Keratinocyte (primary cell): ENCODE results near the gene KCNN3. TPM values are rescaled to one million over a fixed set of nuclear protein-coding genes. Genes with fewer than 3 reads are reported as not detected.

ENCODE experiments used
- DNase-seq: peaks from one replicate; pipeline ENCODE4 v3.0.0-alpha.2; 2011; ENCODE audit warnings: low read depth, missing footprints, low spot score
- FAIRE-seq: peaks from 2 replicates; lab custom pipeline; 2011; peaks lifted over from hg19 to GRCh38; lab: Jason Lieb, UNC
- H2AFZ ChIP-seq: 2 replicates; pipeline ENCODE4 v1.6.0; 2012; ENCODE audit warnings: low read length, control low read depth, inconsistent platforms; ENCODE audit not compliant: control insufficient read depth
- H3K27ac ChIP-seq: 2 replicates; pipeline ENCODE4 v1.5.1; 2011; ENCODE audit warnings: low read length; ENCODE audit not compliant: control insufficient read depth, insufficient read depth
- H3K27me3 ChIP-seq: 3 replicates; pipeline ENCODE4 v1.6.0; 2011; ENCODE audit warnings: low read length; ENCODE audit not compliant: control insufficient read depth, insufficient read depth; ENCODE audit errors: extremely low read depth
- H3K36me3 ChIP-seq, 2 experiments: 2 replicates in 1 of 2; 3 replicates in 1 of 2; pipeline ENCODE4 v1.5.1; 2011; ENCODE audit warnings: low read length in 2 of 2, mild to moderate bottlenecking in 1 of 2; ENCODE audit not compliant: control insufficient read depth in 2 of 2, insufficient read depth in 2 of 2; ENCODE audit errors: extremely low read depth in 1 of 2
- H3K4me1 ChIP-seq: 3 replicates; pipeline ENCODE4 v1.5.1; 2011; ENCODE audit warnings: low read length; ENCODE audit not compliant: control insufficient read depth, insufficient read depth; ENCODE audit errors: extremely low read depth
- H3K4me2 ChIP-seq: 3 replicates; pipeline ENCODE4 v1.6.0; 2011; ENCODE audit warnings: low read depth, low read length; ENCODE audit not compliant: control insufficient read depth, insufficient read depth; ENCODE audit errors: extremely low read depth
- H3K4me3 ChIP-seq, 3 experiments: fragments of 200-600 bp in 1 of 3; sonication (generic) in 1 of 3; 2 replicates in 2 of 3; 3 replicates in 1 of 3; pipeline ENCODE4 v1.5.1; 2011 to 2016; ENCODE audit warnings: low read length in 3 of 3, mild to moderate bottlenecking in 3 of 3, control low read depth in 2 of 3, inconsistent platforms in 1 of 3, low read depth in 1 of 3, mixed read lengths in 1 of 3, mixed run types in 1 of 3, moderate library complexity in 1 of 3; ENCODE audit not compliant: control insufficient read depth in 2 of 3, insufficient read depth in 2 of 3; ENCODE audit errors: extremely low read depth in 1 of 3
- H3K79me2 ChIP-seq: 2 replicates; pipeline ENCODE4 v1.6.0; 2012; ENCODE audit warnings: low read length; ENCODE audit not compliant: control insufficient read depth, insufficient read depth
- H3K9ac ChIP-seq: 3 replicates; pipeline ENCODE4 v1.6.0; 2011; ENCODE audit warnings: low read length; ENCODE audit not compliant: control insufficient read depth, insufficient read depth; ENCODE audit errors: extremely low read depth
- H3K9me1 ChIP-seq: 3 replicates; pipeline ENCODE4 v1.6.0; 2011; ENCODE audit warnings: low read length; ENCODE audit not compliant: control insufficient read depth, insufficient read depth; ENCODE audit errors: extremely low read depth
- H3K9me3 ChIP-seq: 2 replicates; pipeline ENCODE4 v1.5.1; 2012; ENCODE audit warnings: low read depth, low read length; ENCODE audit not compliant: control insufficient read depth
- H4K20me1 ChIP-seq: 3 replicates; pipeline ENCODE4 v1.6.0; 2011; ENCODE audit warnings: low read length; ENCODE audit not compliant: control insufficient read depth, insufficient read depth; ENCODE audit errors: extremely low read depth
- CTCF ChIP-seq, 3 experiments: IDR thresholded peaks in 1 of 3; conservative IDR thresholded peaks in 1 of 3; optimal IDR thresholded peaks in 1 of 3; 2 replicates in 2 of 3; 3 replicates in 1 of 3; pipeline versions ENCODE3 to v1.5.1; 2011; ENCODE audit warnings: low read length in 3 of 3, mild to moderate bottlenecking in 3 of 3, moderate library complexity in 2 of 3, control low read depth in 1 of 3, inconsistent platforms in 1 of 3; ENCODE audit not compliant: insufficient read depth in 2 of 3; ENCODE audit errors: extremely low read depth in 1 of 3
- EZH2 ChIP-seq: IDR thresholded peaks from one replicate; pipeline ENCODE4 v1.6.1; 2012; ENCODE audit warnings: inconsistent platforms, mild to moderate bottlenecking, low read length, moderate library complexity
- dilution Hi-C: fragments of 300-500 bp; cut with MboI; formaldehyde crosslinking; loops from one replicate; pipeline ENCODE4 v1.7.0; 2020; ENCODE audit warnings: low sequenced_read_pairs; ENCODE audit not compliant: extremely low pct_ligation_motif_present
- polyA plus RNA-seq, 5 experiments: library from polyadenylated mRNA; depleted of rRNA in 3 of 5; stranded (reverse) in 3 of 5; stranded (forward) in 1 of 5; unstranded in 1 of 5; fragments of >200 nt; gene quantifications; 1 replicate in 1 of 5; 2 replicates in 3 of 5; 3 replicates in 1 of 5; pipeline versions ENCODE4 v1.2.1 to v1.2.3, GENCODE V29; 2011 to 2012; ENCODE audit warnings: missing spikeins in 2 of 5, low read depth in 1 of 5, low replicate concordance in 1 of 5

The KCNN3 gene
- polyA plus RNA-seq, 1 donor (not counting 4 experiments of a cell fraction or from before 2014, with no cell fraction given): 0.05 TPM

- dilution Hi-C loops: no loop called here
- Histone ChIP-seq H3K4me3 (no peak overlapping the region), H3K9me1 (no peaks in the 10 kb centered on the region), H3K4me2 (no peak overlapping the region), H4K20me1 (no peaks in the 10 kb centered on the region), H3K27ac (no peak overlapping the region), H3K9ac (no peak overlapping the region), H2AFZ (no peak overlapping the region), H3K27me3 (peaks cover 42% of the 10 kb centered on the region), H3K36me3 (no peaks in the 10 kb centered on the region), H3K9me3 (no peaks in the 10 kb centered on the region), H3K79me2 (no peaks in the 10 kb centered on the region), H3K4me1 (no peaks in the 10 kb centered on the region)
- DNase-seq (no peak), FAIRE-seq (no peak)
- TF ChIP-seq EZH2 (no peak), CTCF (optimal IDR thresholded peaks at IDR 0.05 in 1 of 3, IDR thresholded peaks at IDR 0.05 in 1 of 3, conservative IDR thresholded peaks at IDR 0.05 in 1 of 3; ENCODE audit: extremely low read depth in 1 of 3, insufficient read depth in 2 of 3, low read length in 3 of 3) (no peak)
These were observed 122.7 kb downstream of the KCNN3 start for GRCh38 chr1:154747380-154747739.

DNA sequence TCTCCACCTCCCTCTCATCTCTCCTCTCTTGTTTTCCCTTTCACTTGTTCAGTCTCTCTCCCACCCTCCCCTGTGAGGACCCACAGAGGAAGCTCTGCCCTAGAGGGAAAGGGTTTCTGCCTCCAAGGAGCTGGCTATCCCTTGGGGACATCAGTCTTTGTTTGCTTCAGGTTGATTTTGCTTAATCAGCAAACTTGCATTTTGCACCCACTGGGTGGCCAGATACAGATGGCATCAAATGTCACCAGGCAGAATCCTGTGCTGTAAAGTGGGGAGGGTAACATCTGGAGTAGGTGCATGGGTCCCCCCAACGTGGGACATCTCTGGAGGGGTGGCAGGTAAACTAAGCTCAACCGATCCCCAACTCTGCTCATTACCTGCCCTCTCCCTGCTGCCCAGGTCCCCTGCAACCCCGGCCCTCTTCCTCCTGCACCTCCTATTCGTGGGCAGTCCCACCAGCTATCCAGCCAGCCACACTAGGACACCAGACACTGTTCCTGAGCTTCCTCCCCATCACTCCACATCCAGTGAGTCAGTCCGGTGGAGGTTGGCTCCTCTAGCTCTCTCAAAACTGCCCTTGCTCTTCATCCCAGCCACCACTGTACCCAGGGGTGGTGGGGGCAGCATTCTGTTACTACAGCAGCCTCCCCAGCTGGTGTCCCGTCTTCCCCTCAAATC lies 123.3 kb downstream of the KCNN3 start:
- no peaks in the 10 kb centered on the region for H4K20me1 ChIP-seq
- dilution Hi-C loops: no loop called here
- no peak overlapping the region for H3K4me2 ChIP-seq
- no peak for DNase-seq
- no peaks in the 10 kb centered on the region for H3K36me3 ChIP-seq
- H3K27me3 ChIP-seq: peaks cover 42% of the 10 kb centered on the region
- no peaks in the 10 kb centered on the region for H3K4me1 ChIP-seq
- H2AFZ ChIP-seq: no peak overlapping the region
- FAIRE-seq: no peak
- H3K4me3 ChIP-seq: no peak overlapping the region
- H3K27ac ChIP-seq: no peak overlapping the region
- no peaks in the 10 kb centered on the region for H3K9me1 ChIP-seq
- H3K9me3 ChIP-seq: no peaks in the 10 kb centered on the region
- H3K9ac ChIP-seq: no peak overlapping the region
- no peaks in the 10 kb centered on the region for H3K79me2 ChIP-seq
- TF ChIP-seq EZH2: no peak
- no peak for TF ChIP-seq CTCF (optimal IDR thresholded peaks at IDR 0.05 in 1 of 3, IDR thresholded peaks at IDR 0.05 in 1 of 3, conservative IDR thresholded peaks at IDR 0.05 in 1 of 3; ENCODE audit: extremely low read depth in 1 of 3, insufficient read depth in 2 of 3, low read length in 3 of 3)
